Urinary bladder (tissue), 4 donors: ENCODE results near the gene WDR70. TPM values are rescaled to one million over a fixed set of nuclear protein-coding genes. Genes with fewer than 3 reads are reported as not detected.
A peak's percentile ranks its signal among the peaks of the same experiment; 100 is the strongest.

Experiments
- DNase-seq: peaks from one replicate; pipeline ENCODE4 v3.0.0-alpha.2; 2015; ENCODE audit errors: extremely low spot score
- H3K27ac ChIP-seq: one replicate; pipeline ENCODE4 v1.5.1; 2013; ENCODE audit warnings: low read depth, mild to moderate bottlenecking, moderate library complexity
- H3K36me3 ChIP-seq: one replicate; pipeline ENCODE4 v1.6.1; 2013; ENCODE audit warnings: mild to moderate bottlenecking, moderate library complexity; ENCODE audit not compliant: insufficient read depth
- H3K4me1 ChIP-seq: one replicate; pipeline ENCODE4 v1.6.1; 2013; ENCODE audit warnings: mild to moderate bottlenecking, moderate library complexity; ENCODE audit not compliant: insufficient read depth
- H3K4me3 ChIP-seq: one replicate; pipeline ENCODE4 v1.5.1; 2013; ENCODE audit warnings: low read depth, low read length
- WGBS: extraction: QIAGEN DNeasy Blood & Tissue Kit; methylation state at CpG from one replicate; pipeline ENCODE4 v1.1.7; 2013; 5-methylcytosine and 5-hydroxymethylcytosine counted together
- polyA plus RNA-seq: library from polyadenylated mRNA; stranded (reverse); fragments of 200-250 nt; gene quantifications from one replicate; pipeline ENCODE4 v1.2.3, GENCODE V29; 2013
- total RNA-seq: library from RNA; depleted of rRNA; stranded (reverse); fragments of >200 nt; gene quantifications from one replicate; pipeline ENCODE4 v1.2.3, GENCODE V29; 2014
- donor health status: healthy with polysubstance abuse.
- donor health status: healthy.

The WDR70 gene
- total and polyA plus RNA-seq, 2 donors: 19.3 to 48.3 TPM

- Histone ChIP-seq H3K27ac (no peak overlapping the region), H3K36me3 (no peaks in the 10 kb centered on the region), H3K4me1 (no peaks in the 10 kb centered on the region), H3K4me3 (no peak overlapping the region)
- DNase-seq: no peak
- WGBS: 30% methylated on average over 9 of the region's 9 CpGs
These were observed 173.9 kb downstream of the WDR70 start for GRCh38 chr5:37552770-37553719.

DNA sequence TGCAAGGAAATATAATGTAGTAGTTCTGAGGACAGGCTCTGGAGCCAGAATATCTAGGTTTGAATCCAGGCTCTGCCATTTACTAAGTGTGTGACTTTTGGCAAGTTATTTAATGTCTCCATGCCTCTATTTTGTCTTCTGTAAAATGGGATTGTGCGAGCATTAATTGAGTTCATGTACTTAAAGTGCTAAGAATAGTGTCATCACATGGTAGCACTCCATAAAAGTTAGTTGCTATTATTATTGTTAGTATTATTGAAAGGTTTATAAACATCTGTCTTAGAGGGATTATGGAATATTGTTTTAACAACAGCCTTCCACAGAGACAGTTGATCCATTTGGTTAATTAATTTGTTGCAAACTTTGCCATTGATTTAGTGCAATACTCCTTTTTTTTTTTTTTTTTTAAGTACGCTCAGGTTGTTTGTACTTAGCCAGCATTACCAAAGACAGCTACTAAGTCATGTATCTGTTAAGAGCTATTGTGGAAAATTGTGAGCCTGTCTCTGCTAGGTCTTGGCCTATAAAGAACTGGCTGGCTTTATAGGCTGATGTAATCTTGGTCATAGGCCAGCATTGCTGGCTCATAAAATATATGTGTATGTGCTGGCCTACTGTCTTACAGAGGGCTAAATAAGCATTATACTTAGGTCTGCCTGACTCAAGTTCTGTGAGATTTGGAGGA, 174.7 kb downstream of the WDR70 start:
- 43% methylated on average over 2 of the region's 2 CpGs for WGBS
- no peak for DNase-seq

GRCh38 chr5:37554405-37554739, 175.3 kb downstream of the WDR70 start:
- Histone ChIP-seq H3K4me3 (no peak overlapping the region), H3K4me1 (no peaks in the 10 kb centered on the region), H3K27ac (no peak overlapping the region), H3K36me3 (no peaks in the 10 kb centered on the region)
- DNase-seq: no peak
- 97% methylated on average over 2 of the region's 2 CpGs for WGBS

More for the DNA sequence above, 174.7 kb downstream of the WDR70 start:
- H3K27ac ChIP-seq: no peak overlapping the region
- H3K4me3 ChIP-seq: no peak overlapping the region
- H3K4me1 ChIP-seq: no peaks in the 10 kb centered on the region
- no peaks in the 10 kb centered on the region for H3K36me3 ChIP-seq

DNA sequence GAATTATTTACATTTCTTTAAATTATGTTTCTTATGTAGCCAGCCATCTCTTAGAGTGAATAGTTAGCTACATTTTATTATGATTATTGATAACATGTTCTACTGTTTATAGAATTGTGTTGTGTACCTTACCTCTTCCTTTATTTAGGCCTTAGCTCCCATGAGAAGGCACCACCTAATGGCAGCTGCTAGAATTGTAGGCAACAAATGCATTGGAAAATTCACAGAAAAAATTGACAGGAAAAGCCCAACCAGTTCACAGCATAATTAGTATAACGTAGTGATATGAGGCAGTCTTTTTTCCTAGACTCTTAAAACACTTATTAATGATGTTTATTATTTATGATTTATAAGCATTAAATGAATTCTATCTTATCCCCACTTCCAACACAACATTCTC, 175.8 kb downstream of the WDR70 start:
- Histone ChIP-seq H3K4me3 (no peak overlapping the region), H3K4me1 (no peaks in the 10 kb centered on the region), H3K27ac (no peak overlapping the region), H3K36me3 (no peaks in the 10 kb centered on the region)
- 90% methylated on average over 1 of the region's 1 CpG for WGBS
- DNase-seq: no peak

DNA sequence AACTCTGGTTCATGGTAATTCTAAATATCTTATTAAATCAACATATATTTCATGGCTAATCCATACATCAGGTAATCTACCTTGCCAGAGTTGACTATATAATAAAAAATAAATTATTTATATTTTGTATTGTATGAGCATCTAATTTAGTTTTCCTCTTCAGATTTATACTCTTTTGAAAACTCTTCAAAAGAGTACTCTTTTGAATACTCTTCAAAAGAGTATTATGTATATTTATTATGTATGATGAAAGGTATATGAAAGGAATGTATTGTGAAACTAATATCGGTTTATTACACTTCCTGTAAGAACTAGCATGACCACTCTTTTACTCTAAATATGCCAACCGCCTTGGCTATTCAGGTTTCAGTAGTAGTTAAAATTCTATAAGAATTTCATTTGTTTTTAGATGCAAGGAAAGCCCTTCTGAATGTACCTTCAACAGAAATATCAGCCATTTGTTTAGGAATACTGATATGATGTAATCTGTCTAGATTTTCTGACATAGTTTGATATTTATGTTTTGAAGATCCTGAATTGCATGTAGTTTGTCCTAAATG, 178.7 kb downstream of the WDR70 start:
- Histone ChIP-seq H3K27ac (no peak overlapping the region), H3K4me3 (no peak overlapping the region), H3K4me1 (no peaks in the 10 kb centered on the region), H3K36me3 (no peaks in the 10 kb centered on the region)
- WGBS: 97% methylated on average over 2 of the region's 2 CpGs
- no peak for DNase-seq

DNA sequence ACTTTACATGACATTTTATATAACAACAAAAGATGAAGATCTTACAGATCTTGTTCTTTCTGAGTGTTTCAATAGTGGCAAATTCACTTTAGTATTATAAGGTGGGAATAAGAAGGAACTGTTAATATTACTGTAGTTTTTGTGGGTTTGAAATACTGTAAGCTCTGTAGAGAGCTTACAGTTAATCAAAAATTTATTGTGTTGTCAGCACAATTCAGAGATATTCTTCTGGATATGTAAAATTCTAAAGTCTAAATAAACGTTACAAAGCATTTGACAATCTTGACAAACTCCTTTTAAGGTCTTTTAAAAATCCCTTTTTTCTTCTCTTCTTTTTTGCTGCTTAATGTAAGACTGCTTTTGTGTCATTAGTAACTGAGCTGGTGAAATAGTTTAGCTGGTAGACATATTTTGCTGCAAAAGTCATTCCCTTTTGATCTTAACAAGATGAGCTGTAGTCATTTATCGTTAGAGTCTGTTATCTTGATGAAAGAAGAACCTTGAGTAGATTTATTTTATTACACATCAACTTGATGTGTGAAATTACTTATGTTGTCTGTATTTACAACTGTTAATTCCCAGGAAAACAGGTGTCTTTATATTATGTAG, 186.0 kb downstream of the WDR70 start:
- DNase-seq: no peak
- WGBS: 38% methylated on average over 2 of the region's 2 CpGs
- Histone ChIP-seq H3K27ac (no peak overlapping the region), H3K4me1 (no peaks in the 10 kb centered on the region), H3K4me3 (no peak overlapping the region), H3K36me3 (no peaks in the 10 kb centered on the region)

- whole genome bisulfite sequencing: 59% methylated on average over 3 of the region's 3 CpGs
- DNase-seq: no peak
- Histone ChIP-seq H3K36me3 (no peaks in the 10 kb centered on the region), H3K4me1 (no peaks in the 10 kb centered on the region), H3K27ac (no peak overlapping the region), H3K4me3 (no peak overlapping the region)
These were observed 188.4 kb downstream of the WDR70 start for GRCh38 chr5:37567566-37567965.

DNA sequence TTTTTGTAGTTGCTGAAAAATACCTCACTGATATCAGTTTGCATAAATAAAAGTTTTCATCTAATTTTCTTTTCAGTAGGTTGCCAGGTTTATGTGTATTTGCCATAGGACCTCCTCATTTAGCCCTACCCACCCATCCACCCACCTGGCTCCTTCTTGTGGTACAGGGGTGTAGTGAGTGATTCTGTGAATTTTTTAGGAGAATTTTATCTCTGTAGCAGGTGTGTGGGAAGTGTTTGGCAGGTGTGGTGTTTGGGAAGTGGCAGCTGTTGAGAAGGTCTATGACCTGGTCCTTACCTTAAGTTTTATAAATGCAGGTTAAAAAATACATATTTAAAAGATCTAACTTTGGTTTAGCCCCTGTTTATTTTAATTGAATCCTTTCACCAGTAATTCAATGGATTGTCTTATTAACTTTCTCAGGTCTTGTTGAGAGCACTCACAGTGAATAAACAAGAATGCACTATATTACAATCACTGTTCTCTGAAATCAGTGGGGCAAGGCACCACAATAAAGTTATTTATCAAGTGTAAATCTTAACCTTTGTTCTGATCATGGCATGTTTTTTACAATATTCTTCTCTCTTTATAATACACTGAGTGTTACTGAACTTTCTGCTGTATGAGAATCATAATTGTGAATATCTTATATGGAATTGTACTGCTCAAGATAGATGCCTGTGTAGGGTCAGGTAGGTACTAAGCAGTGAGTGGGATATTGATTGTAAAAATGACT, 189.1 kb downstream of the WDR70 start:
- Histone ChIP-seq H3K4me3 (no peak overlapping the region), H3K36me3 (no peaks in the 10 kb centered on the region), H3K4me1 (no peaks in the 10 kb centered on the region), H3K27ac (no peak overlapping the region)
- DNase-seq: no peak

GRCh38 chr5:37568893-37569292, 189.8 kb downstream of the WDR70 start:
- Histone ChIP-seq H3K36me3 (no peaks in the 10 kb centered on the region), H3K4me3 (no peak overlapping the region), H3K27ac (peak overlapping the region; percentile 23), H3K4me1 (no peaks in the 10 kb centered on the region)
- DNase-seq: no peak

DNA sequence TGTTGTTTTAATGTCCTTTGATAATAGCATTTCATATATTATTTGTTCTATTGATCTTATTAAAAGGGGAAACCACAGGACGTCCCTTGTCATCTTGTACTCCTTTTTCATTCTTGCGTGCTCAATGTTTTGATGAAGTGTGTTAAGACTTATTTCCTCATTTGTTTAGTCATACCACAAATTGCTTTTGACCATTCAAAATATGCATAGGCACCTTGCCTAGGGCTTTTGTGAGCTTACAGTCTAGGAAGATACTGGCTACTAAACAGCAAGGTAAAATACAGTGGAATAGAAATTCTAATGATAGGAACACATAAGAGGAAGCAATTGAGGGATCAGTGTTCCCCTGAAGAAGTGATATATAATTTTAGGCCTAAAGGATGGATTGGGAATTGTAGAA, 190.3 kb downstream of the WDR70 start:
- Histone ChIP-seq H3K4me3 (no peak overlapping the region), H3K27ac (no peak overlapping the region), H3K4me1 (no peaks in the 10 kb centered on the region), H3K36me3 (no peaks in the 10 kb centered on the region)
- DNase-seq: no peak
- 95% methylated on average over 2 of the region's 2 CpGs for WGBS

DNA sequence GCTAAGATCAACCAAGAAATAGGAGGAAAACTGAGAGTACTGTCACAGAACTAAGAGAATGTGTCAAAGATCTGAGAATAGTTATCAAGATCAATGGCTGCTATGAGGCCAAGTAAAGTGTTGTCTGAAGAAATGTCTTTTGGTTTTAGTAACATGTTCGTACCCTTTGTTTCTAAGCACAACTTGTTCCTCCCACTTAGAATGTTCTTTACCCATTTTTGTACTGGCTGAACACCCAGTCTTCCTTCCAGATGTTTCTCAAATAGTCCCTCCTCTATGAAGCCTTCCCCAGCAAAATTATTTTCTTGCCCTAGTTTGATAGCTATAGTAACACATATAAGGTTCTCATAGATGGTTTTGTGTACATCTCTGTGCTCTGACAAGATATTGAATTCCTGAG, 191.5 kb downstream of the WDR70 start:
- H3K4me1 ChIP-seq: no peaks in the 10 kb centered on the region
- no peak overlapping the region for H3K4me3 ChIP-seq
- H3K27ac ChIP-seq: no peak overlapping the region
- H3K36me3 ChIP-seq: no peaks in the 10 kb centered on the region
- no peak for DNase-seq
- 95% methylated on average over 1 of the region's 1 CpG for WGBS

GRCh38 chr5:37571985-37572384, 192.9 kb downstream of the WDR70 start:
- H3K4me1 ChIP-seq: no peaks in the 10 kb centered on the region
- no peak for DNase-seq
- H3K36me3 ChIP-seq: no peaks in the 10 kb centered on the region
- 57% methylated on average over 2 of the region's 2 CpGs for WGBS
- no peak overlapping the region for H3K4me3 ChIP-seq
- no peak overlapping the region for H3K27ac ChIP-seq
